Putamen (tissue), 1 donor: ENCODE measurements around the gene ADAMTS13.
"Not testable (repeated sequence)": the region's sequence is repeated elsewhere in the genome, so short reads cannot be mapped to it uniquely, and the experiment has no call there.

Experiments
- DNase-seq: peaks from one replicate; pipeline ENCODE4 v3.0.0-alpha.2; 2016; ENCODE audit warnings: low spot score

ADAMTS13 gene

GRCh38 chr9:133392308-133392707 lies 29.9 kb upstream of the ADAMTS13 start:
- not testable (repeated sequence) for DNase-seq

DNA sequence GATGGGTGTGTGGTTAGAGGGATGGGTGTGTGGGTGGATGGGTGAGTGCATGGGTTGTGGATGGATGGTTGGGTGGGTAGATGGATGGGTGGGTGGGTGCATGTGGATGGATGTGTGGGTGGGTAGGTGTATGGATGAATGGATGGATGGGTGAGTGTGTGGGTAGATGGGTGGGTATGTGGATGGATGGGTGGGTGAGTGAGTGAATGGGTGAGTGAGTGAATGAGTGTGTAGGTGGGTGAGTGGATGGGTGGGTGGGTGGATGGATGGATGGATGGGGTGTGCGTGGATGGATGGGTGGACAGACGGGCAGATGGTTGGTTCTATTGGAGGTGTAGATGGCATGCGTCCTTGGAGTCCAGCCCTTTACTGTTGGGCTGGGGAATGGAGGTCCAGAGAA lies 28.8 kb upstream of the ADAMTS13 start:
- no peak for DNase-seq

- DNase-seq, result no peak
These were observed 27.4 kb upstream of the ADAMTS13 start for GRCh38 chr9:133394687-133395271.

- DNase-seq, result no peak
These were observed 25.2 kb upstream of the ADAMTS13 start for GRCh38 chr9:133396952-133397351.

DNA sequence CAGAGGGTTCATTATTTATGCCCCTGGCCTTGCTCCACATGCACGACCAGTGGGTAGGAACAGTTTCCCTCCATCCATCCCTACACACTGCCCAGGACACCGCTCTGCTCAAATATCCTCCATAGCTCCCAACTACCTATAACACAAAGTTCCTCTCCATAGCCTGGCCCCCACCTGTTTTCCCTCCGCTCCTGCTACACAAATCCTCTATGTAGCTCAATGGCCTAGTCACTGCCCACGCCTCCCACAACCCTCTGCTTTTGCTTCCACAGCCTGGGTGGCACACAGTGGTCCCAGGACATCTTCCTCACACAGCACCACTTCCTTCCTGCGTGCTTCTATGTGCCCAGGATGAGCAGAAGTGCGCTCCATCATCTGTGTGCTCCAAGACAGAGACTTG lies 24.8 kb upstream of the ADAMTS13 start:
- no peak for DNase-seq

DNA sequence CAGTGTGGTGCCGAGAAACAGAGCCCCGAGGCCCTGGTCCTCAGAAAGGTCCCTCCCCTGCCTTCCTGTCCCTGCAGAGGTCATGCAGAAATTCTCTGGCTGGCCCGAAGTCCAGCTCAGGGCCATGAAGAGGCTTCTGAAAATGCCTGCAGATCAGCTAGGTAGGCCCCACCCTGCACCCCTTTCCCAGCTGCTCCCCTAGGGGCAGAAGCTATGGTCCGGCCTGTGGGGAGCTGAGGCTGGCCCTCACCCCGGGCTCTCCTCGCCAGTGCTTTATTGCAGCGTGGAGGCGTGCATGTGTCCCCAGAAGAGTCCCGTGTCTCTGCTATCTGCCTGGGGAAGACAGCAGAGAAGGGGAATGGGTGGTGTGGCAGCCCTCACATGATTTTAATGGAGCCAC lies 24.3 kb upstream of the ADAMTS13 start:
- DNase-seq, result no peak

DNA sequence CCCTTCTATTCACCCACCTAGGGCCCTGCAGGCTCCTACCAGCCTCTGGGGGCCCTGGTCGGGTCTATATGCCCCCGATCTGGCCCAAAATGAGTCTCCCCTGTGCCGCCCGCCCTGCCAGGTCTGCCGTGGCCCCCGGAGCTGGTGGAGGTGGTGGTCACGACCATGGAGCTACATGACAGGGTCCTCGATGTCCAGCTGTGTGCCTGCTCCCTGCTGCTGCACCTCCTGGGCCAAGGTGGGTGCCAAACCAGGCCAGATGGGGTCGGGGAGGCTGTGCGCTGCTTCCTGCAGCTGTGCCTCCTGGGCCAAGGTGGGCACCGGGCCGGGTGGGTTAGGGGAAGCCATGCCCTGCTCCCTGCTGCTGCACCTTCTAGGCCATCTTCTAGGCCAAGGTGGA lies 21.9 kb upstream of the ADAMTS13 start:
- no peak for DNase-seq

DNA sequence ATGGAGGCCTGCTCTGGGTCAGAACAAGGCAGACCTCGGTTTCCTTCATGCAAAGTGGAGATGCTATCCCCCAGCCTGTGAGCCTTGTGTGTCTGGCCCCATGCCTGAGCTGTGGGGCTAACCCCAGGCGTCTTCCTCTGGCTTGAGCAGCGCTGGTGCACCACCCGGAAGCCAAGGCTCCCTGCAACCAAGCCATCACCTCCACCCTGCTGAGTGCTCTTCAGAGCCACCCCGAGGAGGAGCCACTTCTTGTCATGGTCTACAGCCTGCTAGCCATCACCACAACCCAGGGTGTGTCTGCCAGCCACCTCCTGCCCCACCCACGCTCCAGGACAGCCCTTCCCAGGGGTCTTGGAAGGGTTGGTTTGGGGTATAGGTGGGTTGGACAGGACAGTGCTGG lies 20.6 kb upstream of the ADAMTS13 start:
- DNase-seq, result no peak

GRCh38 chr9:133402689-133403088 lies 19.5 kb upstream of the ADAMTS13 start:
- no peak for DNase-seq

DNA sequence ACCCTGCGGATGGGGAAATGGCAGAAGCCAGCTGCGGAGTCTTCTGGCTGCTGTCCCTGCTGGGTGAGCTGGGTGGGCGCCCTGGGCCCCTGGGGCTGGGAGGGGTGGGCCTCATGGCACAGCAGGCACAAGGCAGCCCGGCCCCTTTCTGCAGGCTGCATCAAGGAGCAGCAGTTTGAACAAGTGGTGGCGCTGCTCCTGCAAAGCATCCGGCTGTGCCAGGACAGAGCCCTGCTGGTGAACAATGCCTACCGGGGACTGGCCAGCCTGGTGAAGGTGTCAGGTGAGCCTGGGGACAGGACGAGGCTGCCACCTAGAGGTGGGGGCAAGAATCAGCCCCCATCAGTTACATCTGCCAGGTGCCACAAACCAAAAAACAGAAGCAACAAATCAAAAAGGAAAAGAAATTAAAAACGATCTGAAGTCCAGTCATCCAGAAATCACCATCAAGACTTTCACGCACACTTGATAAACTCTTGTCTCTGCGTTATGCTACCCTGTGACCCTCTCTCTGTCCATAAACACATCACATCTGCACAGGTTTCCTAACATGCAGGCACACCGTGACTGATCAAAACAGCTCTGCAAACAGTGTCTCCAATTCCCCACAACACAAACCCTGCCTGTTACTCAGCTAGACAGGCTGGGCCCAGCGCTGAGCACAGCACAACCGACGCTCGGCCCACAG lies 18.3 kb upstream of the ADAMTS13 start:
- no peak for DNase-seq

DNA sequence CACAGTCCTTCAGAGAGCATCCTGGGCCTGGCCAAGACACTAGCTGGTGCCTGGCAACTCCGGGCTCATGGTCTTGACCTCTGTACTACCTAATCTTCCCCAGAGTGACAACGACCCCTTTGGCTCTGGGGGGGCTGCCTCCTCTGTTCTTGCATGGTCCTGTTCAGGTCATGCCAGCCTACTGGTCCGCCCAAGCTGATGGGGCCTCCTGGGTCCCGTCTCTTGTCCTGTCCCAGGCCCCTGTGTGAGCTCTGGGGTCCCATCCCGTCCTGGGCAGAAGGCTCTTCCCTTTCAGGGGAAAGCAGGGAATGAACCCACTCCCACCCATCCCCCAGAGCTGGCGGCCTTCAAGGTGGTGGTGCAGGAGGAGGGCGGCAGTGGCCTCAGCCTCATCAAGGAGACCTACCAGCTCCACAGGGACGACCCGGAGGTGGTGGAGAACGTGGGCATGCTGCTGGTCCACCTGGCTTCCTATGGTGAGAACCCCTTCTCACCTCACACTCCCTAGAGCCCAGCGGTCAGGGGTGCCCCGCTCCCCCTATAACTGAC lies 17.6 kb upstream of the ADAMTS13 start:
- DNase-seq, result no peak

- no peak for DNase-seq
These were observed 16.4 kb upstream of the ADAMTS13 start for GRCh38 chr9:133405508-133406438.

DNA sequence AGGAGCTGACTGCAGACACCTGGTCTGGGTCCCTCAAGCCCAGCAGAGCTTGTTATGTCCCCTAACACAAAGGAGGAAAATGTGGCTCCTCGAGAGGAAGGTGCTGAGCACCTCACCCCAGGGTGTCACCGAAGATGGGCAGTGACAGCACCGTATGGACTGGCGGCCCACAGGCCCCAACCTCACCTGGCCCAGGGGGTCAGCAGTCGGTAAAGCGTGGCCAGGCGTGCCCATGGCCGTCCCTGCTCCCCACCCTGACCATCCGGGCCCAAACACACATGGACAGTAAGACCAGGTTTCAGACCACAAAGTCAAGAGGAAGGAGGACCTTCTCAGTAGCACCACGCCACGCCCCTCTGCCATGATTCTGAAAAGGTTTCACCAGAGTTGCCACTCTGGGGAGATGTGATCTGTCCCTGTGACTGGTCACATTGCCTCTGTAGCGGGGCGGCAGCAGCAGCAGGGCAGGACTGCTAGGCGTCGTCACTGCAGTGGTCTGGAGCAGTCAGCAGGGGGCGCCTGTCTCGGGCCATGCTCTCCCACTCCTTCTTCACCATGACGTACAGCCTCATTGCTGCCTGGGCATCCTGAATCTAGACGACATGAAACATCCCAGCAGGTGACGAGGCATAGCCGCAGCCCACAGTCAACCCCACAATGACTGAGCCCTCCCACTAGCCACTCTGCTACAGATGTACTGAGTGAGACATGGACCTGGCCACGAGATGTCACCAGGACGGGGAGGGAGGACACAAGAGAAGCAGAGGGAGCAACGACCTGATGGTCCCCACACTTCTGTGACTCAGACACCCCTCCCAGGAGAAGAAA lies 15.5 kb upstream of the ADAMTS13 start:
- peak; percentile 48 for DNase-seq

- no peak for DNase-seq
These were observed 14.1 kb upstream of the ADAMTS13 start for GRCh38 chr9:133408042-133408441.

DNA sequence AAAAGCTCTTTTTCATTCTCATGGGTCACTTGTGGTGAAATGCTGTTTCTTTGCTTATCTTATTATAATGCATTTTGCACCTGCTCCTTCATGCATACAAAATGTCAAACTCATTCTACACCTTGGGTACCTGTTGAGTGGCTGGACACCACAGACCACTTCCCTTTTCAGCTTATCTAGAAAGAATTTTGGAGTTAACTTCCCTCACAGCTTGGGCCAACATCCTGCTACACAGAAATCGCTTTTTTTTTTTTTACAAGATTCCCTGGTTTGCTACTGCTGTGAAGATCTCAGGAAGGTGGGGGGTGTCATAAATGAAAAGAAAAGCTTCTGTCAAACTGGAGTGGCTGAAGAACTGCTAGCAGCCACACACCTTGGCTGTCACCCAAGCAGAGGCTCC lies 7.0 kb upstream of the ADAMTS13 start:
- DNase-seq, result no peak

GRCh38 chr9:133417541-133418461 lies 4.4 kb upstream of the ADAMTS13 start, which contains the start of gene REXO4:
TSS of gene REXO4 (minus strand) at chr9:133418010. CDS start at chr9:133417844, 166 bp downstream.
- peak; percentile 75 for DNase-seq

DNA sequence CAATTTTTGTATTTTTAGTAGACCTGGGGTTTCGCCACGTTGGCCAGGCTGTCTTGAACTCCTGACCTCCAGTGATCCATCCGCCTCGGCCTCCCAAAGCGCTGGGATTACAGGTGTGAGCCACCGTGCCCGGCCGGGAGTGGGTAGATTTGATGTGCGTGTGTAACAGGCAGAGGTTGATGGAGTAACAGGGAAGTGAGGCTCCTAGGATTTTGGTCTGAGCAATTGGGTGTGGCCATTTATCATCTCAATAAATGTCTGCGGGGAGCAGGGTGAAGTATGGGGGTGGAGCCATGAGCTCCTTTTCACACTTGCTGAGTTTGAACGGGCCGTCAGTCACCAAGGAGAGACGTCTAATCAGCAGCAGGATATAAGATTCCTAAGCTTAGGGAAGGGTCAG lies 3.2 kb upstream of the ADAMTS13 start:
- no peak for DNase-seq

- DNase-seq, result no peak
These were observed 1.8 kb upstream of the ADAMTS13 start for GRCh38 chr9:133420392-133420827.

- no peak for DNase-seq
These were observed 1.0 kb downstream of the ADAMTS13 start for GRCh38 chr9:133423216-133423615.

GRCh38 chr9:133424187-133424586 lies 2.0 kb downstream of the ADAMTS13 start:
- DNase-seq, result no peak
